Vagina (tissue), 2 donors: ENCODE results near the gene RTL1. TPM values are rescaled to one million over a fixed set of nuclear protein-coding genes. Genes with fewer than 3 reads are reported as not detected.

Experiments
- DNase-seq, 2 donors: peaks; one replicate each; pipeline ENCODE4 v3.0.0-alpha.2; 2017; ENCODE audit errors: extremely low spot score in 2 of 2
- H3K27ac ChIP-seq: fragments of 200-600 bp; sonication (generic); one replicate; pipeline ENCODE4 v1.5.1; 2019
- H3K27me3 ChIP-seq: fragments of 200-600 bp; sonication (generic); one replicate; pipeline ENCODE4 v1.5.1; 2019
- H3K36me3 ChIP-seq, 2 donors: fragments of 200-600 bp; sonication (generic); one replicate each; pipeline ENCODE4 v1.5.1; 2017 to 2019
- H3K4me1 ChIP-seq: fragments of 200-600 bp; sonication (generic); one replicate; pipeline ENCODE4 v1.5.1; 2019
- H3K4me3 ChIP-seq, 2 donors: fragments of 200-600 bp; sonication (generic); 1 replicate in 1 of 2; 2 replicates in 1 of 2; pipeline ENCODE4 v1.5.1; 2016 to 2019
- H3K9me3 ChIP-seq: fragments of 200-600 bp; sonication (generic); one replicate; pipeline ENCODE4 v1.5.1; 2019
- CTCF ChIP-seq, 3 experiments: fragments of 450-650 bp in 2 of 3; fragments of 200-600 bp in 1 of 3; sonication (generic) in 1 of 3; IDR thresholded peaks; one replicate each; pipeline ENCODE4 v1.5.1; 2017 to 2019; ENCODE audit warnings: antibody characterized with exemption in 3 of 3, mild to moderate bottlenecking in 2 of 3, moderate library complexity in 2 of 3
- POLR2A ChIP-seq, 2 donors: fragments of 450-650 bp; IDR thresholded peaks; one replicate each; pipeline ENCODE4 v1.6.1; 2017; ENCODE audit warnings: antibody characterized with exemption in 2 of 2, mild to moderate bottlenecking in 2 of 2, moderate library complexity in 2 of 2
- POLR2AphosphoS5 ChIP-seq, 2 donors: sonication (generic); formaldehyde crosslinking; IDR thresholded peaks; one replicate each; pipeline ENCODE4 v1.9.0; 2017; ENCODE audit warnings: antibody characterized with exemption in 2 of 2, mild to moderate bottlenecking in 2 of 2, low read depth in 1 of 2; ENCODE audit not compliant: insufficient read depth in 1 of 2
- intact Hi-C: fragments of 100-400 bp; cut with DNase I; formaldehyde crosslinking; loops from one replicate; pipeline ENCODE4 v1.15.1; 2023
- total RNA-seq: library from RNA; depleted of rRNA; stranded (reverse); fragments of >200 nt; gene quantifications from one replicate; pipeline ENCODE4 v1.2.3, GENCODE V29; 2016

Gene RTL1
- total RNA-seq, 1 donor from 2014 or later: not detected

DNA sequence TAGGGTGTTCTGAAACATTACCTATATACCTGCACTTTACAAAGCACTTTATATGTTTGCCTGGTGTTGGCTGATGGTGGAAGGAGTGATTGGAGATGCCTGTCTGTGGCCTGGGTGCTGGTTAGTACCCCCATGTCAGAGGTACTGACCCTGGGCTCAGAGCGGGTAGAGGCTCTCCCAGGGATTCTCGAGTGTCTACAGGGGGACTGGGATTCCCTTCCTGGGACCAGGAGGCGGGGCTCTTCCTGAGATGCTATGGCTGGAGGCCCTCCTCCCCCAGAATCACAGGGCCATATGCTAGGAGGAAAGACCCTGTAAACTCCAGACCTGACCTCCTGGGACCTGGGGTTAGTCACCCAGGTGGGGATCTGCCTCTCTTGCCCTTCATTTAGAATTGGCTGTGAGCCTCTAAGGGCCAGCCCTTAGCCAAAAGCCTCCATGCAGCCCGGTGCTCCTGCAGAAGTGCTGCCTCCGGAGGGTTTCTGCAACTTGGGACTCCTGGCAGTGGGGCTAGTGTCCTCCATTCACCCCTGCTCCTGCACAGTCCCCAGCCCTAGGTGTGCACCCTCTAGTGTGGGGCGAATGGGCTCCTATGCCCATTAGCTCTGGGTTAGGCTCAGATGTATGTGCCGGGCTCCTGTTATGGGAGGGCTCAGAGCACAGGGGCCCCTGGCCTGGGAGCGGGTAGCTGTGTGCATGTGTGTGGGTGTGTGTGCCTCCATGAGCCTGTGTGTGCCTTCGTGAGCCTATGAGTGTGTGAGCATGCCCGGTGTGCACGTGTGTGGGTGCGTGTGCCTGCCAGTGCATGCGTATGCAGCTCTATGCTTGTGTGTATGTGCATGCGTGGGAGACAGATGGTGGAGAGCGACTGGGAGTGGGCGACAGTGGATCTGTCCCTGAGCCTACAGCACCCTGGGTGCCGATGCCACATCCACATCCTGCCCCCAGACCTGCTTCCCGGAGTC lies 36.6 kb downstream of the RTL1 start:
- no peak overlapping the region for H3K27ac ChIP-seq
- H3K4me3 ChIP-seq: no peak overlapping the region
- DNase-seq: no peak

GRCh38 chr14:100865682-100866591 lies 37.6 kb downstream of the RTL1 start:
- intact Hi-C loops: no loop called here
- TF ChIP-seq POLR2AphosphoS5 (IDR thresholded peaks at IDR 0.05; ENCODE audit: insufficient read depth in 1 of 2, low read depth in 1 of 2): no peak
- TF ChIP-seq POLR2A (IDR thresholded peaks at IDR 0.05): no peak
- DNase-seq: no peak
- no peak overlapping the region for H3K4me3 ChIP-seq
- H3K4me1 ChIP-seq: no peaks in the 10 kb centered on the region
- no peaks in the 10 kb centered on the region for H3K9me3 ChIP-seq
- no peaks in the 10 kb centered on the region for H3K27me3 ChIP-seq
- no peak overlapping the region for H3K27ac ChIP-seq
- H3K36me3 ChIP-seq: no peaks in the 10 kb centered on the region

More for the DNA sequence above, 36.6 kb downstream of the RTL1 start:
- Histone ChIP-seq H3K9me3 (no peaks in the 10 kb centered on the region), H3K4me1 (no peaks in the 10 kb centered on the region), H3K36me3 (no peaks in the 10 kb centered on the region), H3K27me3 (no peaks in the 10 kb centered on the region)
- intact Hi-C loops: no loop called here
- no peak for TF ChIP-seq POLR2AphosphoS5 (IDR thresholded peaks at IDR 0.05; ENCODE audit: insufficient read depth in 1 of 2, low read depth in 1 of 2)
- TF ChIP-seq CTCF (IDR thresholded peaks at IDR 0.05): no peak
- TF ChIP-seq POLR2A (IDR thresholded peaks at IDR 0.05): no peak

GRCh38 chr14:100864960-100865681 lies 38.4 kb downstream of the RTL1 start:
- Histone ChIP-seq H3K27ac (no peak overlapping the region), H3K36me3 (no peaks in the 10 kb centered on the region), H3K27me3 (no peaks in the 10 kb centered on the region), H3K4me1 (no peaks in the 10 kb centered on the region), H3K4me3 (no peak overlapping the region), H3K9me3 (no peaks in the 10 kb centered on the region)
- intact Hi-C loops: no loop called here
- no peak for DNase-seq
- TF ChIP-seq POLR2A (IDR thresholded peaks at IDR 0.05) (no peak), POLR2AphosphoS5 (IDR thresholded peaks at IDR 0.05; ENCODE audit: insufficient read depth in 1 of 2, low read depth in 1 of 2) (no peak), CTCF (IDR thresholded peaks at IDR 0.05) (no peak)

DNA sequence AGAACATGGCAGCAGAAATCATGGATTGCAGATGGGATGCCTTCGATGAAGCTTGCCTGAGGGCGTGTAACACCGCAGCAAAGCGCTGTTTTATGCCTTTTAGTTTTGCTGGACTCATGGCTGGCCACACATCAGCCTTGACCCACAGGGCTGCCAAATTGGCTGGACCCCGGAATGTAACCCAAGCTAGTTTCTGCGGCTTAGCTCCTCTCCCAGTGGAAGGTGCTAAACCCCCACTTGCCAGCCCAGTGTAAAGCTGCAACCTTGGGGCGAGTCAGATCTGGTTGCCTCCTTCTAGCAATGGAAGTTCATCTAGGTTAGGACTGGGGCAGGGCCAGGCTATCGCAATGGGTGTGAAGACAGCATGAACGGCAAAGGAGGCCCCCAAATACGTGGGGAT lies 39.3 kb downstream of the RTL1 start:
- Histone ChIP-seq H3K4me3 (no peak overlapping the region), H3K27ac (no peak overlapping the region), H3K27me3 (no peaks in the 10 kb centered on the region), H3K9me3 (no peaks in the 10 kb centered on the region), H3K36me3 (no peaks in the 10 kb centered on the region), H3K4me1 (no peaks in the 10 kb centered on the region)
- DNase-seq: no peak
- intact Hi-C loops: no loop called here
- TF ChIP-seq CTCF (IDR thresholded peaks at IDR 0.05) (no peak), POLR2AphosphoS5 (IDR thresholded peaks at IDR 0.05; ENCODE audit: insufficient read depth in 1 of 2, low read depth in 1 of 2) (no peak), POLR2A (IDR thresholded peaks at IDR 0.05) (no peak)

- no peak for DNase-seq
- intact Hi-C loops: no loop called here
- Histone ChIP-seq H3K27me3 (no peaks in the 10 kb centered on the region), H3K4me1 (no peaks in the 10 kb centered on the region), H3K27ac (no peak overlapping the region), H3K9me3 (no peaks in the 10 kb centered on the region), H3K36me3 (no peaks in the 10 kb centered on the region), H3K4me3 (no peak overlapping the region)
- no peak for TF ChIP-seq CTCF (IDR thresholded peaks at IDR 0.05)
- no peak for TF ChIP-seq POLR2A (IDR thresholded peaks at IDR 0.05)
- no peak for TF ChIP-seq POLR2AphosphoS5 (IDR thresholded peaks at IDR 0.05; ENCODE audit: insufficient read depth in 1 of 2, low read depth in 1 of 2)
Measured at GRCh38 chr14:100862793-100863192, 40.7 kb downstream of the RTL1 start.
